B cell (primary cell): ENCODE data around the gene SDK2. TPM values are rescaled to one million over a fixed set of nuclear protein-coding genes. Genes with fewer than 3 reads are reported as not detected.

Source experiments
- ATAC-seq: fragments of 200-7000 bp; cut with Tn5 transposase; one replicate; pipeline ENCODE4 v1.10.0; 2021; ENCODE audit warnings: low read depth, mild to moderate bottlenecking, moderate number of reproducible peaks, moderate library complexity
- CTCF ChIA-PET: fragments of 350-600 bp; sonication (Branson Sonifier 250); formaldehyde crosslinking; loops from one replicate; lab custom pipeline; 2021; ENCODE audit warnings: antibody characterized with exemption, inconsistent platforms; lab: Charles Lee
- POLR2A ChIA-PET: fragments of 350-600 bp; sonication (Branson Sonifier 250); formaldehyde crosslinking; loops from one replicate; lab custom pipeline; 2021; ENCODE audit warnings: antibody characterized with exemption; lab: Charles Lee
- DNase-seq: peaks from one replicate; pipeline ENCODE4 v3.0.0; 2013
- H2AFZ ChIP-seq: 2 replicates; pipeline ENCODE4 v1.6.1; 2012; ENCODE audit warnings: mild to moderate bottlenecking, low read depth, low read length; ENCODE audit not compliant: insufficient read depth, poor library complexity, severe bottlenecking
- H3K27ac ChIP-seq, 2 donors: 1 replicate in 1 of 2; 2 replicates in 1 of 2; pipeline ENCODE4 v1.5.1; 2012 to 2013; ENCODE audit warnings: low read length in 2 of 2, mild to moderate bottlenecking in 2 of 2, moderate library complexity in 1 of 2
- H3K27me3 ChIP-seq, 4 experiments: fragments of 200-600 bp in 1 of 4; sonication (generic) in 1 of 4; replicated peaks in 1 of 4; 1 replicate in 2 of 4; 2 replicates in 2 of 4; pipeline versions ENCODE4 v1.6.1 to v1.7.0; 2013 to 2016; ENCODE audit warnings: low read length in 3 of 4, mild to moderate bottlenecking in 2 of 4, mixed read lengths in 1 of 4, moderate library complexity in 1 of 4; ENCODE audit not compliant: insufficient read depth in 4 of 4, control insufficient read depth in 3 of 4; ENCODE audit errors: control extremely low read depth in 1 of 4
- H3K36me3 ChIP-seq, 2 experiments: replicated peaks in 1 of 2; 1 replicate in 1 of 2; 2 replicates in 1 of 2; pipeline versions ENCODE4 v1.6.1 to v1.7.1; 2013; ENCODE audit warnings: low read length in 1 of 2; ENCODE audit not compliant: insufficient read depth in 2 of 2, control insufficient read depth in 1 of 2; ENCODE audit errors: control extremely low read depth in 1 of 2, extremely low read depth in 1 of 2
- H3K4me1 ChIP-seq, 2 donors: fragments of 200-600 bp in 1 of 2; sonication (generic) in 1 of 2; 1 replicate in 1 of 2; 2 replicates in 1 of 2; pipeline versions ENCODE4 v1.5.1 to v1.6.1; 2013 to 2017; ENCODE audit warnings: low read length in 2 of 2; ENCODE audit not compliant: control insufficient read depth in 2 of 2, insufficient read depth in 2 of 2
- H3K4me2 ChIP-seq: replicated peaks from 2 replicates; pipeline ENCODE3; 2012; ENCODE audit warnings: mild to moderate bottlenecking, low read depth, low read length; ENCODE audit not compliant: poor library complexity, severe bottlenecking
- H3K4me3 ChIP-seq, 5 experiments: fragments of 200-600 bp in 1 of 5; sonication (generic) in 1 of 5; 1 replicate in 3 of 5; 2 replicates in 2 of 5; pipeline versions ENCODE4 v1.5.1 to v1.7.0; 2011 to 2016; ENCODE audit warnings: low read length in 4 of 5, mild to moderate bottlenecking in 4 of 5, low read depth in 2 of 5, control low read depth in 1 of 5, moderate library complexity in 1 of 5; ENCODE audit not compliant: insufficient read depth in 1 of 5; ENCODE audit errors: control extremely low read depth in 1 of 5, extremely low read depth in 1 of 5
- H3K79me2 ChIP-seq: fragments of 200-600 bp; sonication (generic); one replicate; pipeline ENCODE4 v1.6.0; 2016; ENCODE audit warnings: low read length; ENCODE audit not compliant: control insufficient read depth, insufficient read depth
- H3K9ac ChIP-seq: fragments of 200-600 bp; sonication (generic); 2 replicates; pipeline ENCODE4 v1.6.1; 2017; ENCODE audit warnings: mild to moderate bottlenecking, low read length, moderate library complexity
- H3K9me3 ChIP-seq, 3 donors: one replicate each; pipeline versions ENCODE4 v1.6.1 to v1.7.1; 2013; ENCODE audit warnings: low read length in 2 of 3; ENCODE audit not compliant: control insufficient read depth in 2 of 3, insufficient read depth in 1 of 3; ENCODE audit errors: control extremely low read depth in 1 of 3
- H4K20me1 ChIP-seq: 2 replicates; pipeline ENCODE4 v1.6.0; 2012; ENCODE audit warnings: mild to moderate bottlenecking, low read length; ENCODE audit not compliant: insufficient read depth, control insufficient read depth, poor library complexity, severe bottlenecking
- H3K27ac Mint-ChIP-seq: one replicate; pipeline ENCODE4 v1.8.0; 2021; ENCODE audit warnings: mixed read lengths
- H3K27me3 Mint-ChIP-seq: one replicate; pipeline ENCODE4 v1.8.0; 2021; ENCODE audit warnings: mixed read lengths
- H3K4me1 Mint-ChIP-seq: one replicate; pipeline ENCODE4 v1.8.0; 2021; ENCODE audit warnings: mixed read lengths
- H3K4me3 Mint-ChIP-seq: one replicate; pipeline ENCODE4 v1.8.0; 2021; ENCODE audit warnings: mixed read lengths
- H3K9me3 Mint-ChIP-seq: one replicate; pipeline ENCODE4 v1.8.0; 2022; ENCODE audit warnings: mixed read lengths; ENCODE audit not compliant: insufficient read depth
- EZH2 ChIP-seq: IDR thresholded peaks from 2 replicates; pipeline ENCODE4 v1.6.1; 2012; ENCODE audit warnings: borderline replicate concordance, low read depth, mild to moderate bottlenecking, moderate library complexity, low read length; ENCODE audit not compliant: insufficient read depth, poor library complexity, severe bottlenecking
- WGBS: methylation state at CpG from one replicate; pipeline ENCODE4 v1.1.5; 2013; ENCODE audit warnings: missing lambda C conversion rate; ENCODE audit not compliant: insufficient coverage; 5-methylcytosine and 5-hydroxymethylcytosine counted together
- intact Hi-C: fragments of 100-400 bp; cut with micrococcal nuclease; formaldehyde crosslinking; loops from one replicate; pipeline ENCODE4 v1.10.0; 2022
- polyA plus RNA-seq: library from polyadenylated mRNA; depleted of rRNA; stranded (reverse); fragments of >200 nt; gene quantifications from 2 replicates; pipeline ENCODE4 v1.2.3, GENCODE V29; 2012
- total RNA-seq, 2 donors: library from RNA; stranded (reverse); fragments of 120-200 nt in 1 of 2; gene quantifications; 1 replicate in 1 of 2; 2 replicates in 1 of 2; pipeline versions ENCODE4 v1.2.3 to v1.2.4, GENCODE V29; 2013 to 2022
- TF ChIP-seq, protein P1 (sequence below): fragments of 200-600 bp; IDR thresholded peaks from one replicate; pipeline ENCODE4 v1.8.0; 2022; ENCODE audit warnings: antibody characterized with exemption, mild to moderate bottlenecking

Gene SDK2
- total and polyA plus RNA-seq, 2 donors (not counting 1 experiment from before 2014, with no cell fraction given) = 3.2 to 13.0 TPM

DNA sequence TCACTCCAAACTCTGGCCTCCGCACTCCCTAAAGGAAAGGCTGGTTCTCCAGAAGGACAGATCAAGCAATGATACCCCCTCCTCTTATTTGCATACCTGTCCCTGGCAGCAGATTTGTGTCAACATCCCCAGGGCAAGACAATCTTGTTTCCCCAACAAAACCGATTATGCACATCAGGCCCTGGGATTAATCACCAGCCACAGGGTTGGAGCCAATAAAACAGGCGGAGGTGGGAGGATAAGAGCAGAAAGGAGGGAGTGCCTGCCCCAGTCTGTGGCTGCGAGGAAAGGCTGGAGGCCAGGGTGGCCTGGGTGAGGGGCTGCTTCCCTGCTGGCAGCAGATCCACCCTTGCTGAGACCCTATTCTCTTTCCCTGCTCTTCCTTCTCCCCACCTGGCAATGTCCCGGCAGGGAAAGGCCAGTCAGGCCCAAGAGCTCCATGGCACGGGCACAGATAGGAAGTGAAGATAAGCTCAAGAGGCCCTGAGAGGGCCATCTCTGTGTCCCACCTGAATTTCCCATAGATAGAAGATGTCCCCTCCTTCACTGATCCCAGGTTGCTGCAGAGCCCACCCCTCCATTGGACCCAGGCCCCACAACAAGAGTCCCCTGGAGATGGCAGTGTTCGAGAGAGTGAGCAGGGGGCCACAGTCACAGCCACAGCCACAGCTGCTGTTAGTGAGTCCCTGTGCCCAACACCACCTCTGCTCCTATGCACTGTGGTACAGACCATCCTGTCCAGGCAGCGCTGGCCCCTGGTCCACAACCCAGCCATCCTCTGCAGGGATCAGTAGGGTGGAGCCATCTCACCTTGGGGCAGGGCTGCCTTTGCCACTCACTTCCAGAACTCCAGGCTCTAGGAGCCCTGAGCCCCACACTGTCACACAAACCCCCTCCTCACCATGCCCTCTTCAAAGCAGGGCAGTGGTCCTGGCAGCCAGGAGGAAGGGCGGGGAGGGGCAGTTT lies 137.5 kb downstream of the SDK2 start:
- DNase-seq (no peak), ATAC-seq (no peak)
- TF ChIP-seq, protein P1, sequence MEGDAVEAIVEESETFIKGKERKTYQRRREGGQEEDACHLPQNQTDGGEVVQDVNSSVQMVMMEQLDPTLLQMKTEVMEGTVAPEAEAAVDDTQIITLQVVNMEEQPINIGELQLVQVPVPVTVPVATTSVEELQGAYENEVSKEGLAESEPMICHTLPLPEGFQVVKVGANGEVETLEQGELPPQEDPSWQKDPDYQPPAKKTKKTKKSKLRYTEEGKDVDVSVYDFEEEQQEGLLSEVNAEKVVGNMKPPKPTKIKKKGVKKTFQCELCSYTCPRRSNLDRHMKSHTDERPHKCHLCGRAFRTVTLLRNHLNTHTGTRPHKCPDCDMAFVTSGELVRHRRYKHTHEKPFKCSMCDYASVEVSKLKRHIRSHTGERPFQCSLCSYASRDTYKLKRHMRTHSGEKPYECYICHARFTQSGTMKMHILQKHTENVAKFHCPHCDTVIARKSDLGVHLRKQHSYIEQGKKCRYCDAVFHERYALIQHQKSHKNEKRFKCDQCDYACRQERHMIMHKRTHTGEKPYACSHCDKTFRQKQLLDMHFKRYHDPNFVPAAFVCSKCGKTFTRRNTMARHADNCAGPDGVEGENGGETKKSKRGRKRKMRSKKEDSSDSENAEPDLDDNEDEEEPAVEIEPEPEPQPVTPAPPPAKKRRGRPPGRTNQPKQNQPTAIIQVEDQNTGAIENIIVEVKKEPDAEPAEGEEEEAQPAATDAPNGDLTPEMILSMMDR = no peak
- TF ChIP-seq EZH2 = no peak
- H4K20me1 ChIP-seq = peaks cover 4% of the 10 kb centered on the region
- no peaks in the 10 kb centered on the region for H3K9me3 ChIP-seq
- no peaks in the 10 kb centered on the region for H3K36me3 ChIP-seq
- Mint-ChIP-seq H3K4me3 (no peak overlapping the region), H3K27ac (no peak overlapping the region), H3K4me1 (peaks cover 6% of the 10 kb centered on the region), H3K9me3 (no peaks in the 10 kb centered on the region), H3K27me3 (no peaks in the 10 kb centered on the region)
- H3K79me2 ChIP-seq = peaks cover 8% of the 10 kb centered on the region
- H3K9ac ChIP-seq = no peak overlapping the region
- ChIA-PET POLR2A (no interaction called here), CTCF (no interaction called here)
- no peaks in the 10 kb centered on the region for H3K4me1 ChIP-seq
- intact Hi-C loops = no loop called here
- H2AFZ ChIP-seq = no peak overlapping the region
- no peak overlapping the region for H3K4me2 ChIP-seq
- H3K27ac ChIP-seq = no peak overlapping the region
- no peaks in the 10 kb centered on the region for H3K27me3 ChIP-seq
- H3K4me3 ChIP-seq = no peak overlapping the region
- 95% methylated on average over 7 of the region's 9 CpGs for WGBS

DNA sequence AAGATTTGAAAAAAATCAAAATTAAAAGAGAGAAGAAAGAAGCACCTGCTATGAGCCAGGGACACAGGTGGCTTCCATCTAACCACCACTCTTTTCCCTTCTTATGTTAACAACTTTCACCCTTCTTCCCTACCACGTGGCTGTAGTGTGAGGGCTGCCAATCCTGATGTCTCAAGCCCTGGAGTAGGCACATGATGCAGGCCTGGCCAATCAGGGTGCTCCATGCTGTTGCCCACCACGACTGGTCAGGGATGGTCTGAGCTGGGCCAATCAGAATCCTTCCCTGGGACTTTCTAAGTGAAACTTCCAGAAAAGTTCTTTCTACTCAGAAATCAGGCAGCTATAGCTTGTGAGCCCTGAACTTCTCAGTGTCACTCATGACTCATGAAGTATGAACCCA lies 140.7 kb downstream of the SDK2 start:
- H3K4me1 ChIP-seq = no peaks in the 10 kb centered on the region
- intact Hi-C loops = no loop called here
- H3K4me3 Mint-ChIP-seq = no peak overlapping the region
- H2AFZ ChIP-seq = no peak overlapping the region
- no peaks in the 10 kb centered on the region for H3K4me1 Mint-ChIP-seq
- no peaks in the 10 kb centered on the region for H3K9me3 Mint-ChIP-seq
- CTCF ChIA-PET = no interaction called here
- H3K4me3 ChIP-seq = no peak overlapping the region
- no peaks in the 10 kb centered on the region for H3K27me3 Mint-ChIP-seq
- no peak for DNase-seq
- no peak overlapping the region for H3K9ac ChIP-seq
- no peaks in the 10 kb centered on the region for H3K36me3 ChIP-seq
- no peak for ATAC-seq
- H4K20me1 ChIP-seq = no peaks in the 10 kb centered on the region
- H3K79me2 ChIP-seq = peaks cover 13% of the 10 kb centered on the region
- POLR2A ChIA-PET = no interaction called here
- H3K27ac ChIP-seq = no peak overlapping the region
- TF ChIP-seq EZH2 = no peak
- TF ChIP-seq, protein P1 = no peak
- no peaks in the 10 kb centered on the region for H3K27me3 ChIP-seq
- WGBS = 67% methylated on average over 1 of the region's 2 CpGs
- no peaks in the 10 kb centered on the region for H3K9me3 ChIP-seq
- H3K27ac Mint-ChIP-seq = no peak overlapping the region
- H3K4me2 ChIP-seq = no peak overlapping the region
